Prostate gland (tissue), 2 donors: ENCODE data around the gene CFAP100. TPM values are rescaled to one million over a fixed set of nuclear protein-coding genes. Genes with fewer than 3 reads are reported as not detected.

Experiments used
- DNase-seq: peaks from one replicate; pipeline ENCODE4 v3.0.0-alpha.2; 2019; ENCODE audit warnings: low spot score
- H3K27ac ChIP-seq, 2 donors: fragments of 200-600 bp; sonication (generic); 2 replicates each; pipeline ENCODE4 v1.5.1; 2017 to 2019
- H3K27me3 ChIP-seq: fragments of 200-600 bp; sonication (generic); replicated peaks from 2 replicates; pipeline ENCODE4 v1.5.1; 2019; ENCODE audit not compliant: insufficient read depth
- H3K36me3 ChIP-seq, 2 donors: fragments of 200-600 bp; sonication (generic); 1 replicate in 1 of 2; 2 replicates in 1 of 2; pipeline versions ENCODE4 v1.5.1 to v1.8.1; 2017 to 2019
- H3K4me1 ChIP-seq: fragments of 200-600 bp; sonication (generic); replicated peaks from 2 replicates; pipeline ENCODE4 v1.5.1; 2019
- H3K4me3 ChIP-seq, 2 donors: fragments of 200-600 bp; sonication (generic); 2 replicates each; pipeline ENCODE4 v1.5.1; 2017 to 2019
- H3K9me3 ChIP-seq: fragments of 200-600 bp; sonication (generic); 2 replicates; pipeline ENCODE4 v1.5.1; 2017
- CTCF ChIP-seq, 4 experiments: fragments of 200-600 bp in 2 of 4; fragments of 450-650 bp in 2 of 4; sonication (generic) in 2 of 4; IDR thresholded peaks; 1 replicate in 3 of 4; 2 replicates in 1 of 4; pipeline ENCODE4 v1.5.1; 2016 to 2019; ENCODE audit warnings: antibody characterized with exemption in 4 of 4, mild to moderate bottlenecking in 2 of 4, moderate library complexity in 2 of 4
- POLR2A ChIP-seq: fragments of 450-650 bp; IDR thresholded peaks from one replicate; pipeline ENCODE4 v1.6.1; 2016; ENCODE audit warnings: antibody characterized with exemption, mild to moderate bottlenecking
- POLR2AphosphoS5 ChIP-seq: sonication (generic); formaldehyde crosslinking; IDR thresholded peaks from one replicate; pipeline ENCODE4 v1.6.1; 2017; ENCODE audit warnings: antibody characterized with exemption
- WGBS: methylation state at CpG from one replicate; pipeline ENCODE4 v1.1.5; 2018; 5-methylcytosine and 5-hydroxymethylcytosine counted together
- intact Hi-C: fragments of 100-400 bp; cut with DNase I; formaldehyde crosslinking; loops from one replicate; pipeline ENCODE4 v1.14.2; 2022
- total RNA-seq, 2 donors: library from RNA; depleted of rRNA; stranded (reverse); fragments of >200 nt; gene quantifications; one replicate each; pipeline ENCODE4 v1.1.0, GENCODE V29; 2016

Gene CFAP100
- total RNA-seq, 2 donors from 2014 or later, result 2.3 TPM; not detected in 1

GRCh38 chr3:126417981-126418530, 23.3 kb downstream of the CFAP100 start:
- Histone ChIP-seq H3K4me3 (no peak overlapping the region), H3K36me3 (no peaks in the 10 kb centered on the region), H3K27ac (no peak overlapping the region), H3K4me1 (no peaks in the 10 kb centered on the region), H3K27me3 (peaks cover 14% of the 10 kb centered on the region), H3K9me3 (no peaks in the 10 kb centered on the region)
- intact Hi-C loops, result no loop called here
- no peak for TF ChIP-seq POLR2AphosphoS5
- no peak for TF ChIP-seq POLR2A
- TF ChIP-seq CTCF (IDR thresholded peaks at IDR 0.05), result no peak
- DNase-seq, result no peak
- WGBS, result 83% methylated on average over 11 of the region's 11 CpGs

GRCh38 chr3:126418661-126419131, 24.0 kb downstream of the CFAP100 start:
- WGBS, result 70% methylated on average over 20 of the region's 20 CpGs
- no peak for DNase-seq
- intact Hi-C loops, result no loop called here
- Histone ChIP-seq H3K27me3 (peaks cover 14% of the 10 kb centered on the region), H3K27ac (no peak overlapping the region), H3K4me1 (no peaks in the 10 kb centered on the region), H3K36me3 (no peaks in the 10 kb centered on the region), H3K4me3 (no peak overlapping the region), H3K9me3 (no peaks in the 10 kb centered on the region)
- TF ChIP-seq POLR2A (no peak), CTCF (IDR thresholded peaks at IDR 0.05) (no peak), POLR2AphosphoS5 (no peak)

- Histone ChIP-seq H3K27ac (no peak overlapping the region), H3K4me1 (no peaks in the 10 kb centered on the region), H3K27me3 (peaks cover 14% of the 10 kb centered on the region), H3K36me3 (no peaks in the 10 kb centered on the region), H3K9me3 (no peaks in the 10 kb centered on the region), H3K4me3 (no peak overlapping the region)
- 79% methylated on average over 6 of the region's 6 CpGs for WGBS
- DNase-seq, result no peak
- intact Hi-C loops, result no loop called here
- TF ChIP-seq POLR2AphosphoS5, result no peak
- no peak for TF ChIP-seq POLR2A
- no peak for TF ChIP-seq CTCF (IDR thresholded peaks at IDR 0.05)
These were observed 24.5 kb downstream of the CFAP100 start for GRCh38 chr3:126419151-126419703.

GRCh38 chr3:126419886-126420786, 25.4 kb downstream of the CFAP100 start:
- no peak for TF ChIP-seq CTCF (IDR thresholded peaks at IDR 0.05)
- TF ChIP-seq POLR2AphosphoS5, result no peak
- DNase-seq, result no peak

More at GRCh38 chr3:126419886-126420786, 25.4 kb downstream of the CFAP100 start:
- Histone ChIP-seq H3K4me1 (no peaks in the 10 kb centered on the region), H3K9me3 (no peaks in the 10 kb centered on the region), H3K27me3 (peaks cover 14% of the 10 kb centered on the region), H3K27ac (no peak overlapping the region), H3K4me3 (no peak overlapping the region), H3K36me3 (no peaks in the 10 kb centered on the region)
- intact Hi-C loops, result no loop called here
- 79% methylated on average over 22 of the region's 22 CpGs for WGBS
